GM19372 (cell line): ENCODE measurements around the gene PKD1.
A peak's percentile ranks its signal among the peaks of the same experiment; 100 is the strongest.

Source experiments
- ATAC-seq: cut with Tn5 transposase; IDR thresholded peaks from one replicate; pipeline ENCODE4 v1.9.1; 2021; ENCODE audit warnings: mild to moderate bottlenecking, low read depth, moderate library complexity; ENCODE audit not compliant: unreplicated experiment

PKD1 gene

GRCh38 chr16:2170587-2171435 lies 35.1 kb upstream of the PKD1 start:
- ATAC-seq = no peak

GRCh38 chr16:2170080-2170479 lies 34.4 kb upstream of the PKD1 start:
- no peak for ATAC-seq

GRCh38 chr16:2167068-2167638 lies 31.5 kb upstream of the PKD1 start:
- no peak for ATAC-seq

- no peak for ATAC-seq
These were observed 30.8 kb upstream of the PKD1 start for GRCh38 chr16:2166263-2167067.

- ATAC-seq = no peak
These were observed 30.2 kb upstream of the PKD1 start for GRCh38 chr16:2165861-2166260.

GRCh38 chr16:2163211-2163881 lies 27.6 kb upstream of the PKD1 start:
- ATAC-seq = no peak

GRCh38 chr16:2162676-2163118 lies 27.0 kb upstream of the PKD1 start:
- ATAC-seq = no peak

GRCh38 chr16:2161911-2162310 lies 26.2 kb upstream of the PKD1 start:
- ATAC-seq = no peak

GRCh38 chr16:2160915-2161551 lies 25.3 kb upstream of the PKD1 start:
- ATAC-seq = no peak

- ATAC-seq = no peak
These were observed 23.6 kb upstream of the PKD1 start for GRCh38 chr16:2159175-2159838.

- no peak for ATAC-seq
These were observed 22.6 kb upstream of the PKD1 start for GRCh38 chr16:2158262-2158638.

GRCh38 chr16:2157480-2158261 lies 22.0 kb upstream of the PKD1 start:
- ATAC-seq = no peak

GRCh38 chr16:2156849-2157224 lies 21.1 kb upstream of the PKD1 start:
- no peak for ATAC-seq

GRCh38 chr16:2155977-2156848 lies 20.5 kb upstream of the PKD1 start:
- peak; percentile 0 for ATAC-seq

- ATAC-seq = peak; percentile 83
These were observed 19.6 kb upstream of the PKD1 start, which contains the start of gene TRAF7 for GRCh38 chr16:2155091-2155950. TSS of gene TRAF7 (plus strand) at chr16:2155782. CDS start at chr16:2163921, 8,139 bp downstream.

GRCh38 chr16:2154533-2155090 lies 18.9 kb upstream of the PKD1 start:
- peak; percentile 3 for ATAC-seq
